Superior temporal gyrus (tissue), 1 donor: ENCODE results near the gene DLGAP1.
"Not testable (repeated sequence)": the region's sequence is repeated elsewhere in the genome, so short reads cannot be mapped to it uniquely, and the experiment has no call there.

Experiments used
- DNase-seq: peaks from one replicate; pipeline ENCODE4 v3.0.0-alpha.2; 2016; ENCODE audit errors: extremely low spot score

DLGAP1 gene

GRCh38 chr18:3721771-3722648 lies 733.1 kb downstream of the DLGAP1 start:
- DNase-seq = no peak

GRCh38 chr18:3720818-3721545 lies 734.1 kb downstream of the DLGAP1 start:
- DNase-seq = no peak

- no peak for DNase-seq
Measured at GRCh38 chr18:3720159-3720558, 734.9 kb downstream of the DLGAP1 start.

- DNase-seq = peak; percentile 10
Measured at GRCh38 chr18:3717376-3718025, 737.6 kb downstream of the DLGAP1 start.

- no peak for DNase-seq
Measured at GRCh38 chr18:3716116-3716660, 738.9 kb downstream of the DLGAP1 start.

- no peak for DNase-seq
Measured at GRCh38 chr18:3715231-3716080, 739.7 kb downstream of the DLGAP1 start.

- DNase-seq = no peak
Measured at GRCh38 chr18:3713708-3714107, 741.4 kb downstream of the DLGAP1 start.

GRCh38 chr18:3713166-3713565 lies 741.9 kb downstream of the DLGAP1 start:
- DNase-seq = no peak

- no peak for DNase-seq
Measured at GRCh38 chr18:3712491-3712890, 742.6 kb downstream of the DLGAP1 start.

- no peak for DNase-seq
Measured at GRCh38 chr18:3710712-3711301, 744.3 kb downstream of the DLGAP1 start.

GRCh38 chr18:3709205-3709604 lies 745.9 kb downstream of the DLGAP1 start:
- no peak for DNase-seq

- no peak for DNase-seq
Measured at GRCh38 chr18:3706279-3707097, 748.6 kb downstream of the DLGAP1 start.

GRCh38 chr18:3704556-3705344 lies 750.4 kb downstream of the DLGAP1 start:
- peak; percentile 64 for DNase-seq

- peak; percentile 88 for DNase-seq
Measured at GRCh38 chr18:3703732-3704176, 751.4 kb downstream of the DLGAP1 start.

- DNase-seq = peak; percentile 7
Measured at GRCh38 chr18:3699707-3700567, 755.2 kb downstream of the DLGAP1 start.

- DNase-seq = not testable (repeated sequence)
Measured at GRCh38 chr18:3694030-3694778, 760.9 kb downstream of the DLGAP1 start.

GRCh38 chr18:3693410-3693809 lies 761.7 kb downstream of the DLGAP1 start:
- DNase-seq = no peak
